H1 (cell line): ENCODE data around the gene BCKDHB. TPM values are rescaled to one million over a fixed set of nuclear protein-coding genes. Genes with fewer than 3 reads are reported as not detected.

Experiments used
- CTCF ChIA-PET: fragments of 300-600 bp; sonication (Branson Sonifier 250); formaldehyde crosslinking; loops from one replicate; lab custom pipeline; 2021; ENCODE audit not compliant: partially characterized antibody; lab: Charles Lee
- POLR2A ChIA-PET: fragments of 300-600 bp; sonication (Branson Sonifier 250); formaldehyde crosslinking; loops from one replicate; lab custom pipeline; 2021; ENCODE audit warnings: inconsistent platforms; ENCODE audit not compliant: partially characterized antibody; lab: Charles Lee
- DNase-seq, 2 experiments: peaks; one replicate each; pipeline versions ENCODE4 v3.0.0 to v3.0.0-alpha.2; 2010 to 2022; ENCODE audit warnings: low spot score in 2 of 2, low read depth in 1 of 2, mixed read lengths in 1 of 2
- FAIRE-seq: peaks from 2 replicates; lab custom pipeline; 2011; peaks lifted over from hg19 to GRCh38; lab: Jason Lieb, UNC
- H2AFZ ChIP-seq: 2 replicates; pipeline ENCODE4 v1.8.1; 2012; ENCODE audit warnings: low read length, inconsistent platforms
- H2AK5ac ChIP-seq: 2 replicates; pipeline ENCODE4 v1.6.1; 2013; ENCODE audit warnings: low read depth, low read length
- H2BK120ac ChIP-seq: replicated peaks from 2 replicates; pipeline ENCODE3; 2013; ENCODE audit warnings: low read depth, low read length, inconsistent platforms
- H2BK12ac ChIP-seq: 2 replicates; pipeline ENCODE4 v1.6.1; 2013; ENCODE audit warnings: low read depth, low read length
- H2BK15ac ChIP-seq: 2 replicates; pipeline ENCODE4 v1.6.1; 2013; ENCODE audit warnings: low read length
- H2BK20ac ChIP-seq: 2 replicates; pipeline ENCODE4 v1.6.1; 2013; ENCODE audit warnings: low read length
- H2BK5ac ChIP-seq: 2 replicates; pipeline ENCODE4 v1.6.1; 2013; ENCODE audit warnings: low read depth, low read length
- H3K14ac ChIP-seq: 2 replicates; pipeline ENCODE4 v1.6.1; 2013; ENCODE audit warnings: inconsistent platforms; ENCODE audit not compliant: insufficient read length
- H3K18ac ChIP-seq: 2 replicates; pipeline ENCODE4 v1.6.1; 2013; ENCODE audit warnings: low read length; ENCODE audit errors: extremely low read depth
- H3K23ac ChIP-seq: 2 replicates; pipeline ENCODE4 v1.6.1; 2013; ENCODE audit warnings: inconsistent platforms; ENCODE audit not compliant: insufficient read length
- H3K23me2 ChIP-seq: 2 replicates; pipeline ENCODE4 v1.6.1; 2013; ENCODE audit warnings: low read depth, low read length
- H3K27ac ChIP-seq: 2 replicates; pipeline ENCODE4 v1.6.1; 2011; ENCODE audit warnings: low read depth, low read length, inconsistent platforms
- H3K27me3 ChIP-seq, 4 experiments: replicated peaks in 1 of 4; 1 replicate in 1 of 4; 2 replicates in 3 of 4; pipeline versions ENCODE4 v1.6.1 to v1.8.1; 2011 to 2013; ENCODE audit warnings: low read length in 3 of 4, mild to moderate bottlenecking in 3 of 4, inconsistent platforms in 2 of 4, mixed read lengths in 2 of 4, moderate library complexity in 1 of 4; ENCODE audit not compliant: control insufficient read depth in 3 of 4, insufficient read depth in 3 of 4; ENCODE audit errors: extremely low read depth in 1 of 4
- H3K36me3 ChIP-seq, 4 experiments: 2 replicates each; pipeline versions ENCODE4 v1.6.1 to v1.8.1; 2011 to 2013; ENCODE audit warnings: mild to moderate bottlenecking in 4 of 4, low read length in 3 of 4, moderate library complexity in 2 of 4, control low read depth in 1 of 4, inconsistent platforms in 1 of 4; ENCODE audit not compliant: insufficient read depth in 4 of 4, control insufficient read depth in 2 of 4
- H3K4ac ChIP-seq: replicated peaks from 2 replicates; pipeline ENCODE3; 2013; ENCODE audit warnings: low read length, low read depth, mixed read lengths, inconsistent platforms; ENCODE audit not compliant: insufficient read length
- H3K4me1 ChIP-seq, 4 experiments: replicated peaks in 1 of 4; 1 replicate in 1 of 4; 2 replicates in 3 of 4; pipeline versions ENCODE4 v1.6.1 to v1.8.1; 2011 to 2013; ENCODE audit warnings: low read length in 3 of 4, inconsistent platforms in 2 of 4, mixed read lengths in 1 of 4; ENCODE audit not compliant: insufficient read depth in 4 of 4, control insufficient read depth in 3 of 4
- H3K4me2 ChIP-seq, 2 experiments: 2 replicates each; pipeline versions ENCODE4 v1.6.1 to v1.8.1; 2011 to 2013; ENCODE audit warnings: low read depth in 2 of 2, low read length in 2 of 2, control low read depth in 1 of 2, inconsistent platforms in 1 of 2, mild to moderate bottlenecking in 1 of 2; ENCODE audit not compliant: insufficient read depth in 1 of 2
- H3K4me3 ChIP-seq, 4 experiments: fragments of 200-600, 300-600 bp in 1 of 4; sonication (generic), shearing (Covaris generic), sonication (Bioruptor Twin) in 1 of 4; 2 replicates each; pipeline versions ENCODE4 v1.5.1 to v1.8.1; 2011 to 2016; ENCODE audit warnings: low read length in 4 of 4, low read depth in 3 of 4, control low read depth in 2 of 4, inconsistent platforms in 2 of 4, mild to moderate bottlenecking in 2 of 4, mixed read lengths in 1 of 4, moderate library complexity in 1 of 4; ENCODE audit not compliant: insufficient read depth in 2 of 4; ENCODE audit errors: extremely low read depth in 1 of 4
- H3K56ac ChIP-seq: replicated peaks from 2 replicates; pipeline ENCODE3; 2013; ENCODE audit warnings: low read depth, mild to moderate bottlenecking, mixed read lengths, low read length, inconsistent platforms; ENCODE audit not compliant: insufficient read length
- H3K79me1 ChIP-seq: 2 replicates; pipeline ENCODE4 v1.6.1; 2013; ENCODE audit warnings: low read depth, low read length, control low read depth
- H3K79me2 ChIP-seq, 2 experiments: 2 replicates each; pipeline versions ENCODE4 v1.6.1 to v1.8.1; 2012 to 2013; ENCODE audit warnings: low read length in 2 of 2, mild to moderate bottlenecking in 2 of 2, inconsistent platforms in 1 of 2; ENCODE audit not compliant: insufficient read depth in 2 of 2, control insufficient read depth in 1 of 2
- H3K9ac ChIP-seq, 4 experiments: replicated peaks in 1 of 4; 1 replicate in 1 of 4; 2 replicates in 3 of 4; pipeline versions ENCODE4 v1.6.1 to v1.8.1; 2011 to 2013; ENCODE audit warnings: low read depth in 3 of 4, low read length in 3 of 4, control low read depth in 2 of 4, mild to moderate bottlenecking in 2 of 4, moderate library complexity in 2 of 4, inconsistent platforms in 1 of 4; ENCODE audit errors: extremely low read depth in 1 of 4
- H3K9me3 ChIP-seq, 2 experiments: 2 replicates each; pipeline versions ENCODE4 v1.6.1 to v1.8.1; 2012 to 2013; ENCODE audit warnings: mild to moderate bottlenecking in 2 of 2, moderate library complexity in 2 of 2, control low read depth in 1 of 2, inconsistent platforms in 1 of 2, low read depth in 1 of 2, low read length in 1 of 2, mixed read lengths in 1 of 2; ENCODE audit not compliant: insufficient read depth in 2 of 2
- H4K20me1 ChIP-seq, 2 experiments: replicated peaks in 1 of 2; 2 replicates each; pipeline versions ENCODE3 to v1.8.1; 2011 to 2013; ENCODE audit warnings: inconsistent platforms in 2 of 2, low read length in 2 of 2, mild to moderate bottlenecking in 1 of 2; ENCODE audit not compliant: insufficient read depth in 2 of 2, control insufficient read depth in 1 of 2
- H4K5ac ChIP-seq: 2 replicates; pipeline ENCODE4 v1.6.1; 2013; ENCODE audit warnings: low read length, low read depth, mixed read lengths, inconsistent platforms; ENCODE audit not compliant: insufficient read length
- H4K8ac ChIP-seq: 2 replicates; pipeline ENCODE4 v1.8.0; 2013; ENCODE audit warnings: mild to moderate bottlenecking, moderate library complexity, low read length, inconsistent platforms; ENCODE audit not compliant: insufficient read depth; ENCODE audit errors: extremely low read depth
- H4K91ac ChIP-seq: replicated peaks from 2 replicates; pipeline ENCODE3; 2013; ENCODE audit warnings: low read length, mixed read lengths, inconsistent platforms; ENCODE audit not compliant: insufficient read length
- BACH1 ChIP-seq: IDR thresholded peaks from 2 replicates; pipeline ENCODE4 v1.6.1; 2012; ENCODE audit warnings: low read length, improper control_type of control experiment
- CBX5 ChIP-seq: fragments of 300-800, 300-1000 bp; sonication (generic); IDR thresholded peaks from 2 replicates; pipeline ENCODE4 v1.7.1; 2016; ENCODE audit warnings: antibody characterized with exemption, low read length, low read depth
- CTBP2 ChIP-seq: IDR thresholded peaks from 2 replicates; pipeline ENCODE4 v1.7.0; 2011; ENCODE audit warnings: borderline replicate concordance, mild to moderate bottlenecking, moderate library complexity, mixed read lengths, low read length; ENCODE audit not compliant: insufficient read depth, insufficient read length
- EZH2 ChIP-seq: fragments of 200-600 bp; sonication (generic); IDR thresholded peaks from 2 replicates; pipeline ENCODE4 v1.7.1; 2012; ENCODE audit warnings: low read depth, mild to moderate bottlenecking, moderate library complexity, low read length, inconsistent platforms; ENCODE audit not compliant: severe bottlenecking
- FOSL1 ChIP-seq: IDR thresholded peaks from 2 replicates; pipeline ENCODE4 v1.6.1; 2011; ENCODE audit warnings: mild to moderate bottlenecking, low read depth, low read length, moderate library complexity; ENCODE audit not compliant: insufficient read depth
- PHF8 ChIP-seq: fragments of 200-600 bp; sonication (generic); conservative IDR thresholded peaks from 2 replicates; pipeline ENCODE4 v1.7.1; 2012; ENCODE audit warnings: low read depth, mild to moderate bottlenecking, inconsistent platforms, low read length, moderate library complexity
- POLR2A ChIP-seq, 2 experiments: IDR thresholded peaks; 1 replicate in 1 of 2; 2 replicates in 1 of 2; pipeline ENCODE4 v1.6.1; 2011; ENCODE audit warnings: low read depth in 2 of 2, low read length in 2 of 2, mild to moderate bottlenecking in 2 of 2; ENCODE audit errors: control extremely low read depth in 1 of 2
- RXRA ChIP-seq: IDR thresholded peaks from 2 replicates; pipeline ENCODE4 v1.6.1; 2011; ENCODE audit warnings: low read depth, mild to moderate bottlenecking, low read length, moderate library complexity; ENCODE audit not compliant: insufficient read depth
- WGBS, 2 experiments: shearing (Covaris generic) in 1 of 2; methylation state at CpG; one replicate each; pipeline versions ENCODE4 v1.1.6 to v1.1.7; 2013 to 2015; ENCODE audit warnings: low lambda C conversion rate in 2 of 2, mixed read lengths in 2 of 2, inconsistent platforms in 1 of 2, low coverage in 1 of 2, missing lambda C conversion rate in 1 of 2; ENCODE audit not compliant: insufficient replicate concordance in 2 of 2, insufficient coverage in 1 of 2, insufficient read length in 1 of 2; ENCODE audit errors: extremely low coverage in 1 of 2, missing lambda C conversion rate in 1 of 2; 5-methylcytosine and 5-hydroxymethylcytosine counted together
- long read RNA-seq, 2 experiments: library from RNA in 1 of 2; library from capped mRNA in 1 of 2; stranded (forward); transcript quantifications; one replicate each; pipeline ENCODE4 v2.0.0, GENCODE V29; 2021; ENCODE audit warnings: inconsistent platforms in 1 of 2
- polyA minus RNA-seq, 3 experiments: library from RNA; depleted of rRNA, polyadenylated mRNA; stranded (reverse); fragments of >200 nt; gene quantifications; 1 replicate in 2 of 3; 2 replicates in 1 of 3; pipeline ENCODE4 v1.2.3, GENCODE V29; 2011
- polyA plus RNA-seq, 7 experiments: library from polyadenylated mRNA; depleted of rRNA in 3 of 7; stranded (reverse) in 5 of 7; unstranded in 2 of 7; fragments of >200 nt in 5 of 7; fragments of 200-250 nt in 2 of 7; gene quantifications; 1 replicate in 5 of 7; 2 replicates in 1 of 7; 4 replicates in 1 of 7; pipeline versions ENCODE4 v1.2.1 to v1.2.3, GENCODE V29; 2011 to 2013; ENCODE audit warnings: missing spikeins in 2 of 7, mixed read lengths in 2 of 7
- total RNA-seq: library from RNA; stranded (reverse); fragmentation: NEBNext Ultra II Directional; extraction: Animal tissue kit (Norgen Biotek cat#: 25700); gene quantifications from 2 replicates; pipeline ENCODE4 v1.2.1, GENCODE V29; 2021

The BCKDHB gene
- total RNA-seq (26.2 and 30.8 TPM in 2 replicates), polyA plus RNA-seq (2011; rRNA removed) (11.8 and 22.1 TPM in 2 replicates), polyA minus RNA-seq (2011; rRNA and poly(A)+ RNA removed) (27.3 and 27.8 TPM in 2 replicates)
- 22.1 TPM for polyA plus RNA-seq (2011; cell fraction: cytosol; rRNA removed)
- polyA plus RNA-seq (2011; cell fraction: nucleus; rRNA removed), result 8.2 TPM
- polyA plus RNA-seq (2012, experiment 1 of 2), result 20.0 to 26.0 TPM (median 21.3 TPM) in 4 replicates
- polyA plus RNA-seq (2012, experiment 2 of 2), result 6.1 TPM
- polyA plus RNA-seq (2013, experiment 1 of 2), result 13.9 TPM
- polyA plus RNA-seq (2013, experiment 2 of 2), result 13.3 TPM
- 11.7 TPM for polyA minus RNA-seq (2011; cell fraction: cytosol; rRNA and poly(A)+ RNA removed)
- 74.2 TPM for polyA minus RNA-seq (2011; cell fraction: nucleus; rRNA and poly(A)+ RNA removed)
- long read RNA-seq, experiment 1, transcript BCKDHB-202 (11 exons, 1,514 nt), result major isoform, 19 of 30 reads
- long read RNA-seq, experiment 1, partial matches to known transcripts, result 0 of 30 reads
- long read RNA-seq, experiment 1, other reads (novel, unspliced or antisense), result 9 of 30 reads
- long read RNA-seq, experiment 2, partial matches to known transcripts, result 1 of 4 reads
- long read RNA-seq, experiment 2, other reads (novel, unspliced or antisense), result 0 of 4 reads

GRCh38 chr6:80106418-80107235 is at the start of gene BCKDHB:
Gene BCKDHB (plus strand): TSS chr6:80106671. CDS start chr6:80106694, 23 bp downstream.
- Histone ChIP-seq H2BK5ac (peak within 1 kb of the TSS; percentile 72), H3K4me2 (peak within 1 kb of the TSS; percentile 53 to 69), H3K18ac (peak within 1 kb of the TSS; percentile 87; the same call in 1 of the 2 replicates), H2BK120ac (no peak within 1 kb of the TSS), H3K27me3 (no peaks in the 10 kb centered on the region), H2BK15ac (no peak within 1 kb of the TSS), H2AK5ac (peak within 1 kb of the TSS; percentile 86; the same call in 1 of the 2 replicates), H2BK20ac (no peak within 1 kb of the TSS), H4K5ac (peak within 1 kb of the TSS; percentile 27), H3K4ac (no peak within 1 kb of the TSS), H3K4me3 (peak within 1 kb of the TSS; percentile 87 to 94 (median 90)), H3K9ac (peak within 1 kb of the TSS; percentile 77 to 92 (median 84)), H3K14ac (no peak within 1 kb of the TSS), H2BK12ac (no peak within 1 kb of the TSS), H3K23ac (no peak within 1 kb of the TSS), H3K56ac (peak within 1 kb of the TSS; percentile 12), H3K4me1 (peaks cover 0 to 3% (median 0%) of the 10 kb centered on the region in 4 experiments; a peak in 3 of 7 replicates), H2AFZ (peak within 1 kb of the TSS; percentile 13; the same call in 1 of the 2 replicates), H4K91ac (no peak within 1 kb of the TSS), H3K27ac (peak within 1 kb of the TSS; percentile 84), H4K20me1 (peaks cover 3 to 4% of the 10 kb centered on the region in 2 experiments), H3K79me2 (peaks cover 4 to 32% of the 10 kb centered on the region in 2 experiments; a peak in 3 of 4 replicates), H3K23me2 (no peaks in the 10 kb centered on the region), H3K9me3 (no peaks in the 10 kb centered on the region), H4K8ac (peak within 1 kb of the TSS; percentile 92), H3K79me1 (peaks cover 2% of the 10 kb centered on the region; the same call in 1 of the 2 replicates), H3K36me3 (no peaks in the 10 kb centered on the region; a peak in 1 of 8 replicates)
- WGBS, 2 experiments, result 1% methylated on average over 44 of the region's 56 CpGs; no CpG with 5 or more reads in 1 of the 2 experiments
- ChIA-PET POLR2A (interaction anchor here (0.6 to 2.7 kb wide), 17 partner anchors 9 to 160 kb away, joined by 3 to 10 read pairs (median 3); no protein-coding TSS in a partner anchor), CTCF (interaction anchor here (1.0 to 1.4 kb wide), 2 partner anchors 20 to 31 kb away, joined by 4 read pairs; no protein-coding TSS in a partner anchor)
- FAIRE-seq (peak; percentile 98), DNase-seq (peak; percentile 94 to 96)
- TF ChIP-seq EZH2 (no peak), RXRA (no peak), FOSL1 (no peak), BACH1 (no peak), PHF8 (peak; percentile 92), CBX5 (no peak), CTBP2 (no peak), POLR2A (IDR thresholded peaks at IDR 0.05; ENCODE audit: control extremely low read depth in 1 of 2, low read depth in 2 of 2, low read length in 2 of 2) (peak; percentile 94 to 99)
